Measurements from ENCODE around the gene GPC5.

DNA sequence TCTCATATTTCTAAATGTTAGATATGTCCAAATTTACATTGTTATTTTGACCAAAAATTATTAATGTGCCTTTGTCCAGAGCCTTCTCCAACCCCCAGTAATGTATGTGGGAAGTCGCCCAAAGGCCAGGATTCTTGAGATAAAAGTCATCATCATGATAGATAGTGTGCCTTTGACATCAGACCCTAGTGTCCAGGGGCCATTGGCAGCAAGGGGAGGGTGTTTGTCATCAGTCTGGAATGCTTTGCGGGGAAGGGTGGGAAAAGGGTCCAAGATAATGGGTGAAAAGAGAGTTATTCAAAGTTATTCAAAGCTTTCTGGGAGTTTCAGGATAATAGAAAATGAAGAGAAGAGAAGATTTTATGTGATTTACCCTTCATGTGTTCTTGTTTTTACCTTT, 918.6 kb downstream of the GPC5 start:
- TF ChIP-seq POLR2A (IDR thresholded peaks at IDR 0.05): no peak
- TF ChIP-seq, protein P1, sequence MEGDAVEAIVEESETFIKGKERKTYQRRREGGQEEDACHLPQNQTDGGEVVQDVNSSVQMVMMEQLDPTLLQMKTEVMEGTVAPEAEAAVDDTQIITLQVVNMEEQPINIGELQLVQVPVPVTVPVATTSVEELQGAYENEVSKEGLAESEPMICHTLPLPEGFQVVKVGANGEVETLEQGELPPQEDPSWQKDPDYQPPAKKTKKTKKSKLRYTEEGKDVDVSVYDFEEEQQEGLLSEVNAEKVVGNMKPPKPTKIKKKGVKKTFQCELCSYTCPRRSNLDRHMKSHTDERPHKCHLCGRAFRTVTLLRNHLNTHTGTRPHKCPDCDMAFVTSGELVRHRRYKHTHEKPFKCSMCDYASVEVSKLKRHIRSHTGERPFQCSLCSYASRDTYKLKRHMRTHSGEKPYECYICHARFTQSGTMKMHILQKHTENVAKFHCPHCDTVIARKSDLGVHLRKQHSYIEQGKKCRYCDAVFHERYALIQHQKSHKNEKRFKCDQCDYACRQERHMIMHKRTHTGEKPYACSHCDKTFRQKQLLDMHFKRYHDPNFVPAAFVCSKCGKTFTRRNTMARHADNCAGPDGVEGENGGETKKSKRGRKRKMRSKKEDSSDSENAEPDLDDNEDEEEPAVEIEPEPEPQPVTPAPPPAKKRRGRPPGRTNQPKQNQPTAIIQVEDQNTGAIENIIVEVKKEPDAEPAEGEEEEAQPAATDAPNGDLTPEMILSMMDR (IDR thresholded peaks at IDR 0.05 in 8 of 11, conservative IDR thresholded peaks at IDR 0.05 in 3 of 11): no peak

Measured in spleen (tissue), 7 donors.